LNCaP clone FGC (cell line): ENCODE data around the gene PLXNC1.

Experiments used
- DNase-seq: peaks from one replicate; pipeline ENCODE4 v3.0.0-alpha.2; 2011; ENCODE audit warnings: low read depth
- H3K4me3 ChIP-seq: 2 replicates; pipeline ENCODE4 v1.5.1; 2011; ENCODE audit warnings: mild to moderate bottlenecking, low read depth, low read length, control low read depth
- CTCF ChIP-seq: IDR thresholded peaks from 2 replicates; pipeline ENCODE4 v1.5.1; 2012; ENCODE audit warnings: mild to moderate bottlenecking; ENCODE audit not compliant: control insufficient read depth, insufficient read depth; ENCODE audit errors: extremely low read depth

Gene PLXNC1

GRCh38 chr12:94340573-94340972, 192.2 kb downstream of the PLXNC1 start:
- H3K4me3 ChIP-seq: no peak overlapping the region
- no peak for TF ChIP-seq CTCF
- no peak for DNase-seq

- DNase-seq: no peak
- no peak overlapping the region for H3K4me3 ChIP-seq
- TF ChIP-seq CTCF: no peak
These were observed 204.8 kb downstream of the PLXNC1 start for GRCh38 chr12:94353130-94353529.
